ENCODE data around the gene AGXT2.
A peak's percentile ranks its signal among the peaks of the same experiment; 100 is the strongest.
"Not testable (repeated sequence)": the region's sequence is repeated elsewhere in the genome, so short reads cannot be mapped to it uniquely, and the experiment has no call there.

AGXT2 gene

GRCh38 chr5:35010676-35011075 lies 37.1 kb downstream of the AGXT2 start:
- DNase-seq, result no peak

- no peak for DNase-seq
Measured at GRCh38 chr5:35009657-35010056, 38.1 kb downstream of the AGXT2 start.

GRCh38 chr5:35009019-35009418 lies 38.7 kb downstream of the AGXT2 start:
- no peak for DNase-seq

- no peak for DNase-seq
Measured at GRCh38 chr5:35004771-35005170, 43.0 kb downstream of the AGXT2 start.

GRCh38 chr5:35004200-35004599 lies 43.5 kb downstream of the AGXT2 start:
- DNase-seq, result no peak

- DNase-seq, result peak; percentile 56
Measured at GRCh38 chr5:35003018-35003957, 44.5 kb downstream of the AGXT2 start.

GRCh38 chr5:35002459-35002858 lies 45.3 kb downstream of the AGXT2 start:
- no peak for DNase-seq

GRCh38 chr5:35001842-35002241 lies 45.9 kb downstream of the AGXT2 start:
- DNase-seq, result no peak

- no peak for DNase-seq
Measured at GRCh38 chr5:34998058-34998789, 49.5 kb downstream of the AGXT2 start.

- DNase-seq, result no peak
Measured at GRCh38 chr5:34996261-34996660, 51.5 kb downstream of the AGXT2 start.

- DNase-seq, result no peak
Measured at GRCh38 chr5:34993951-34994350, 53.8 kb downstream of the AGXT2 start.

- no peak for DNase-seq
Measured at GRCh38 chr5:34991486-34992238, 56.1 kb downstream of the AGXT2 start.

- DNase-seq, result no peak
Measured at GRCh38 chr5:34986965-34987364, 60.8 kb downstream of the AGXT2 start.

GRCh38 chr5:34982823-34983222 lies 64.9 kb downstream of the AGXT2 start:
- DNase-seq, result no peak

GRCh38 chr5:34978681-34979080 lies 69.1 kb downstream of the AGXT2 start:
- no peak for DNase-seq

GRCh38 chr5:34977934-34978613 lies 69.7 kb downstream of the AGXT2 start:
- DNase-seq, result no peak

GRCh38 chr5:34976347-34976746 lies 71.4 kb downstream of the AGXT2 start:
- no peak for DNase-seq

GRCh38 chr5:34971655-34972054 lies 76.1 kb downstream of the AGXT2 start:
- DNase-seq, result not testable (repeated sequence)

GRCh38 chr5:34970552-34970951 lies 77.2 kb downstream of the AGXT2 start:
- DNase-seq, result no peak

GRCh38 chr5:34968258-34968657 lies 79.5 kb downstream of the AGXT2 start:
- DNase-seq, result no peak

- no peak for DNase-seq
Measured at GRCh38 chr5:34967540-34967939, 80.2 kb downstream of the AGXT2 start.

GRCh38 chr5:34959323-34959722 lies 88.4 kb downstream of the AGXT2 start:
- DNase-seq, result no peak

All from NCI-H2081 treated with DMSO at 0.1 percent for 48 hours (cell line).